LNCaP clone FGC (cell line): ENCODE measurements around the gene NDRG3.
A peak's percentile ranks its signal among the peaks of the same experiment; 100 is the strongest.

ENCODE experiments used
- DNase-seq: peaks from one replicate; pipeline ENCODE4 v3.0.0-alpha.2; 2011; ENCODE audit warnings: low read depth
- H3K4me3 ChIP-seq: 2 replicates; pipeline ENCODE4 v1.5.1; 2011; ENCODE audit warnings: mild to moderate bottlenecking, low read depth, low read length, control low read depth
- CTCF ChIP-seq: IDR thresholded peaks from 2 replicates; pipeline ENCODE4 v1.5.1; 2012; ENCODE audit warnings: mild to moderate bottlenecking; ENCODE audit not compliant: control insufficient read depth, insufficient read depth; ENCODE audit errors: extremely low read depth

NDRG3 gene

GRCh38 chr20:36666181-36666740, 79.6 kb downstream of the NDRG3 start:
- TF ChIP-seq CTCF: peak; percentile 45
- H3K4me3 ChIP-seq: no peak overlapping the region
- no peak for DNase-seq

- no peak overlapping the region for H3K4me3 ChIP-seq
- no peak for TF ChIP-seq CTCF
- no peak for DNase-seq
Measured at GRCh38 chr20:36663031-36663430, 82.9 kb downstream of the NDRG3 start.

- no peak for TF ChIP-seq CTCF
- no peak overlapping the region for H3K4me3 ChIP-seq
- DNase-seq: no peak
Measured at GRCh38 chr20:36658300-36658699, 87.6 kb downstream of the NDRG3 start.

- TF ChIP-seq CTCF: no peak
- no peak overlapping the region for H3K4me3 ChIP-seq
- no peak for DNase-seq
Measured at GRCh38 chr20:36656733-36657132, 89.2 kb downstream of the NDRG3 start.

- no peak for DNase-seq
- no peak overlapping the region for H3K4me3 ChIP-seq
- TF ChIP-seq CTCF: no peak
Measured at GRCh38 chr20:36655004-36655403, 90.9 kb downstream of the NDRG3 start.

GRCh38 chr20:36654506-36654905, 91.4 kb downstream of the NDRG3 start:
- H3K4me3 ChIP-seq: no peak overlapping the region
- TF ChIP-seq CTCF: no peak
- no peak for DNase-seq

GRCh38 chr20:36653456-36653855, 92.4 kb downstream of the NDRG3 start:
- no peak for TF ChIP-seq CTCF
- no peak overlapping the region for H3K4me3 ChIP-seq
- DNase-seq: no peak
